IPS-18a (cell line): ENCODE measurements around the gene CHIT1.

Experiments
- H3K27ac ChIP-seq: one replicate; pipeline ENCODE4 v1.5.1; 2013; ENCODE audit warnings: low read length
- H3K27me3 ChIP-seq: one replicate; pipeline ENCODE4 v1.6.1; 2013; ENCODE audit warnings: mild to moderate bottlenecking, low read length; ENCODE audit not compliant: control insufficient read depth, insufficient read depth
- H3K36me3 ChIP-seq: one replicate; pipeline ENCODE4 v1.6.1; 2013; ENCODE audit warnings: low read depth, low read length; ENCODE audit not compliant: control insufficient read depth
- H3K4me1 ChIP-seq: one replicate; pipeline ENCODE4 v1.6.1; 2013; ENCODE audit warnings: low read depth, low read length; ENCODE audit not compliant: control insufficient read depth
- H3K4me3 ChIP-seq: one replicate; pipeline ENCODE4 v1.5.1; 2013; ENCODE audit warnings: low read length
- H3K9ac ChIP-seq: one replicate; pipeline ENCODE4 v1.6.1; 2013; ENCODE audit warnings: mild to moderate bottlenecking, low read length, moderate library complexity
- H3K9me3 ChIP-seq: one replicate; pipeline ENCODE4 v1.6.1; 2013; ENCODE audit warnings: low read depth, low read length; ENCODE audit not compliant: control insufficient read depth

The CHIT1 gene

GRCh38 chr1:203229471-203230135 lies at the start of gene CHIT1:
Gene CHIT1, minus strand, starts transcription at chr1:203229673. Its CDS starts 37 bp downstream, at chr1:203229636.
- Histone ChIP-seq H3K9me3 (no peaks in the 10 kb centered on the region), H3K36me3 (no peaks in the 10 kb centered on the region), H3K9ac (no peak within 1 kb of the TSS), H3K27me3 (no peaks in the 10 kb centered on the region), H3K4me3 (no peak within 1 kb of the TSS), H3K27ac (no peak within 1 kb of the TSS), H3K4me1 (no peaks in the 10 kb centered on the region)

GRCh38 chr1:203278885-203279406 lies 49.5 kb upstream of the CHIT1 start:
- Histone ChIP-seq H3K4me3 (peak overlapping the region; percentile 41), H3K4me1 (peaks cover 12% of the 10 kb centered on the region), H3K36me3 (no peaks in the 10 kb centered on the region), H3K9ac (no peak overlapping the region), H3K27ac (no peak overlapping the region), H3K9me3 (no peaks in the 10 kb centered on the region), H3K27me3 (peaks cover 24% of the 10 kb centered on the region)

GRCh38 chr1:203278082-203278884 lies 48.8 kb upstream of the CHIT1 start:
- H3K4me3 ChIP-seq, result peak overlapping the region; percentile 41
- no peaks in the 10 kb centered on the region for H3K9me3 ChIP-seq
- peaks cover 18% of the 10 kb centered on the region for H3K4me1 ChIP-seq
- H3K27ac ChIP-seq, result no peak overlapping the region
- no peak overlapping the region for H3K9ac ChIP-seq
- H3K36me3 ChIP-seq, result no peaks in the 10 kb centered on the region
- peaks cover 31% of the 10 kb centered on the region for H3K27me3 ChIP-seq

GRCh38 chr1:203276916-203277545 lies 47.6 kb upstream of the CHIT1 start:
- H3K4me3 ChIP-seq, result no peak overlapping the region
- H3K9me3 ChIP-seq, result no peaks in the 10 kb centered on the region
- no peaks in the 10 kb centered on the region for H3K36me3 ChIP-seq
- H3K27ac ChIP-seq, result no peak overlapping the region
- peaks cover 44% of the 10 kb centered on the region for H3K27me3 ChIP-seq
- no peak overlapping the region for H3K9ac ChIP-seq
- H3K4me1 ChIP-seq, result peaks cover 18% of the 10 kb centered on the region

GRCh38 chr1:203276408-203276807 lies 46.9 kb upstream of the CHIT1 start:
- Histone ChIP-seq H3K36me3 (no peaks in the 10 kb centered on the region), H3K9ac (no peak overlapping the region), H3K4me3 (no peak overlapping the region), H3K4me1 (peaks cover 18% of the 10 kb centered on the region), H3K9me3 (no peaks in the 10 kb centered on the region), H3K27ac (no peak overlapping the region), H3K27me3 (peaks cover 44% of the 10 kb centered on the region)

GRCh38 chr1:203275656-203276272 lies 46.3 kb upstream of the CHIT1 start:
- Histone ChIP-seq H3K36me3 (no peaks in the 10 kb centered on the region), H3K27me3 (peaks cover 44% of the 10 kb centered on the region), H3K9ac (no peak overlapping the region), H3K9me3 (no peaks in the 10 kb centered on the region), H3K4me3 (no peak overlapping the region), H3K27ac (no peak overlapping the region), H3K4me1 (peaks cover 18% of the 10 kb centered on the region)

GRCh38 chr1:203274603-203275381 lies 45.3 kb upstream of the CHIT1 start:
- H3K4me1 ChIP-seq, result peaks cover 18% of the 10 kb centered on the region
- no peak overlapping the region for H3K4me3 ChIP-seq
- H3K9me3 ChIP-seq, result no peaks in the 10 kb centered on the region

GRCh38 chr1:203273869-203274602 lies 44.6 kb upstream of the CHIT1 start:
- H3K36me3 ChIP-seq, result no peaks in the 10 kb centered on the region
- peaks cover 44% of the 10 kb centered on the region for H3K27me3 ChIP-seq
- peak overlapping the region; percentile 57 for H3K4me3 ChIP-seq
- no peak overlapping the region for H3K27ac ChIP-seq
- H3K9ac ChIP-seq, result no peak overlapping the region
- peaks cover 17% of the 10 kb centered on the region for H3K4me1 ChIP-seq
- no peaks in the 10 kb centered on the region for H3K9me3 ChIP-seq

More at GRCh38 chr1:203274603-203275381, 45.3 kb upstream of the CHIT1 start:
- H3K27ac ChIP-seq, result no peak overlapping the region
- no peaks in the 10 kb centered on the region for H3K36me3 ChIP-seq
- no peak overlapping the region for H3K9ac ChIP-seq
- H3K27me3 ChIP-seq, result peaks cover 44% of the 10 kb centered on the region

- Histone ChIP-seq H3K9me3 (no peaks in the 10 kb centered on the region), H3K27me3 (peaks cover 44% of the 10 kb centered on the region), H3K4me3 (peak overlapping the region; percentile 57), H3K27ac (no peak overlapping the region), H3K36me3 (no peaks in the 10 kb centered on the region), H3K9ac (no peak overlapping the region), H3K4me1 (peaks cover 10% of the 10 kb centered on the region)
These were observed 43.9 kb upstream of the CHIT1 start for GRCh38 chr1:203273206-203273868.

GRCh38 chr1:203272633-203273205 lies 43.2 kb upstream of the CHIT1 start:
- Histone ChIP-seq H3K4me1 (peaks cover 6% of the 10 kb centered on the region), H3K9me3 (no peaks in the 10 kb centered on the region), H3K36me3 (no peaks in the 10 kb centered on the region), H3K27me3 (peaks cover 40% of the 10 kb centered on the region), H3K9ac (no peak overlapping the region), H3K27ac (no peak overlapping the region), H3K4me3 (peak overlapping the region; percentile 57)
